CD4-positive, alpha-beta T cell treated with Interleukin-21 for 1 hour (primary cell): ENCODE measurements around the gene ADAMTSL5.

Experiments used
- DNase-seq: peaks from one replicate; pipeline ENCODE4 v3.0.0-alpha.2; 2020

The ADAMTSL5 gene

DNA sequence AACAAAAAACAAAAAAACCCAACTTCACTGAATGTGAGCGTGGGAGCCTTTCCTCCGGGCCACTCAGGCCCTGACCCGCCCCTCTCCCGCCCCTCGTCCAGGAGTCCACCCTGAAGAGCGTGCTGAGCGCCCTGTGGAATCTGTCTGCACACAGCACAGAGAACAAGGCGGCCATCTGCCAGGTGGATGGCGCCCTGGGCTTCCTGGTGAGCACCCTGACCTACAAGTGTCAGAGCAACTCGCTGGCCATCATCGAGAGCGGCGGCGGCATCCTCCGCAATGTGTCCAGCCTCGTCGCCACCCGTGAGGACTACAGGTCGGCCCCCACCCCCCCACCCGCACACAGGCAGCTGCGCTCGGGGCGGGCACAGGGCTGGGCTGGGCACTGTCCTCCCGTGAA, 51.0 kb downstream of the ADAMTSL5 start:
- DNase-seq = no peak

GRCh38 chr19:1460033-1460995, 52.5 kb downstream of the ADAMTSL5 start:
- DNase-seq = no peak

DNA sequence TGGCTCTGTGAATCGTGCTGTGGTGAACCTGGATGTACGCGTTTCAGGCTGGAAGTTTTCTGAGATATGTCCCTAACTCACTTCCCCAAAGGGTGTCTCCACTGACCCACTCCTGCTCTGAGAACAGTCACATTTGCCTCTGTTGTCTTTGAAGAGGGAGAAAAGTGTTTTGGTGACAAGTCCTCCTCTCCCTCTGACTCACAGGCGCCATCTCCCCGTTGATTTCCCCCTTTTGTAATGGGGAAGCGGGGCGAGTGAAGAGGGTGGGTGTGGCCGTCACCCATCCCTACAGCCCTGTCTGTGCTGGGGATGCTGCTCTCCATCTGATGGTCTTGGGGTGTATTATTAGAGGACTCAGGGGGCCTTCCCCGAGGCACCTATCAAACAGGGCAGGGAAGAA, 53.3 kb downstream of the ADAMTSL5 start:
- DNase-seq = no peak

DNA sequence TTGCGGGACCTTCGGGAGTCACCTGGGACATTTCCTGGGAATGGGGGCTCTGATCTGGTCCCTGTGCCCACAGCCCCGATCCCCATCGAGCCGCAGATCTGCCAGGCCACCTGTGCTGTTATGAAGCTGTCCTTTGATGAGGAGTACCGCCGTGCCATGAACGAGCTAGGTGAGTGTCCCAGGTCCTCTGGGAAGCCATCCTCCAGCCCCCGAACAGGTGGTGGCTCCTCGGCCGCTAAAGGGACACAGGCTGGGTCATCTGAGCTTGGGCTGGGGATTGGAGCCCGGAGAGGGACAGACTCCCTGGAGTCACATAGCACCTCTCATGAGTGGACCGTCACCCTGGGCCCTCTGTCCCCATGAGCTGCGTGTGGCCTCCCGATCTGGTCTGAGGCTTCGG, 54.9 kb downstream of the ADAMTSL5 start:
- no peak for DNase-seq

- DNase-seq = no peak
These were observed 55.6 kb downstream of the ADAMTSL5 start for GRCh38 chr19:1457031-1457739.

- no peak for DNase-seq
These were observed 56.5 kb downstream of the ADAMTSL5 start for GRCh38 chr19:1456121-1456900.

DNA sequence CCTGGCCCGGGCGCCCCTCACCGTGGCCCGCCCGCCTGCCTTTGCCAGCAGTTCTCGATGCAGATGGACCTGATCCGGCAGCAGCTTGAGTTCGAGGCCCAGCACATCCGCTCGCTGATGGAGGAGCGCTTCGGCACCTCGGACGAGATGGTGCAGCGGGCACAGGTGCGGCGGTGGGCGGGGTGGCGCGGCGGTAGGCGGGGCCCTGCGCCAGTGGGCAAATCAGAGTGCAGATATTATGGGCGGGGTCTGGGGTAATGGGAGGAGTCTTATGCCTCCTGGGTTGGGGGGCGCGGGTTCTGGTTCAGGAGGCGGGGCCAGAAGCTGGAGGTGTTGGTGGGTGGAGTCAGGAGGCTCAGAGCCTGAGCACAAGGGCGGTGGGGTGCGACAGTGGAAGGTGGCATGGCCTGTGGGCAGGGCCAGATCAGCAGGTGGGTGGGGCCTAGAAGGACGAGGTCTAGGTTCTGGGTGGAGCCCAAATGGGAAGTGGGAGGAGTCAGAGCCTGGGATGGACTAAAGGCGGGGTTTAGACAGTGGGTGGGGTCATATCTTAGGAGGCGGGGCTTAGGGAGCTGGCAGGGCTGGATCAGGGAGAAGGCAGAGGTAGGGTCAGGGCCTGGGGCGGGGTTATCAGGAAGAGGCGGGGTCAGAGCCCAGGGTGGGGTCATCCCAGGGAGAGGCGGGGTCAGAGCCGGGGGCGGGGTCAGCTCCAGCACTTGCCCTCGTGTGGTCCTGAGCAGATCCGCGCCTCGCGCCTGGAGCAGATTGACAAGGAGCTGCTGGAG, 57.3 kb downstream of the ADAMTSL5 start:
- peak; percentile 66 for DNase-seq
